Umbilical cord (tissue), 2 donors: ENCODE results near the gene OSGEPL1. TPM values are rescaled to one million over a fixed set of nuclear protein-coding genes. Genes with fewer than 3 reads are reported as not detected.
"Not testable (repeated sequence)": the region's sequence is repeated elsewhere in the genome, so short reads cannot be mapped to it uniquely, and the experiment has no call there.

ENCODE experiments used
- DNase-seq: peaks from one replicate; pipeline ENCODE4 v3.0.0-alpha.2; 2015; ENCODE audit warnings: low spot score
- total RNA-seq: library from RNA; depleted of rRNA; stranded (reverse); fragments of >200 nt; gene quantifications from one replicate; pipeline ENCODE4 v1.2.3, GENCODE V29; 2014; ENCODE audit warnings: low replicate concordance; ENCODE audit not compliant: insufficient read depth

OSGEPL1 gene
- 20.5 TPM for total RNA-seq

- DNase-seq = peak; percentile 97
Observed at GRCh38 chr2:189762551-189763298, at the start of gene OSGEPL1. Gene OSGEPL1, minus strand, starts transcription at chr2:189762792. Its CDS starts 1,152 bp downstream, at chr2:189761640.

GRCh38 chr2:189803431-189803830 is 40.8 kb upstream of the OSGEPL1 start:
- no peak for DNase-seq

- no peak for DNase-seq
Observed at GRCh38 chr2:189802396-189802912, 39.9 kb upstream of the OSGEPL1 start.

- no peak for DNase-seq
Observed at GRCh38 chr2:189799531-189799930, 36.9 kb upstream of the OSGEPL1 start.

GRCh38 chr2:189799030-189799331 is 36.4 kb upstream of the OSGEPL1 start:
- no peak for DNase-seq

GRCh38 chr2:189798312-189799029 is 35.9 kb upstream of the OSGEPL1 start:
- DNase-seq = peak; percentile 27

- no peak for DNase-seq
Observed at GRCh38 chr2:189797902-189798301, 35.3 kb upstream of the OSGEPL1 start.

- no peak for DNase-seq
Observed at GRCh38 chr2:189794310-189794709, 31.7 kb upstream of the OSGEPL1 start.

- DNase-seq = no peak
Observed at GRCh38 chr2:189791338-189792042, 28.9 kb upstream of the OSGEPL1 start.

GRCh38 chr2:189783927-189784867 is 21.6 kb upstream of the OSGEPL1 start, which contains the start of the genes ORMDL1 and PMS1:
Gene ORMDL1, minus strand, starts transcription at chr2:189784339. Its CDS starts 1,744 bp downstream, at chr2:189782595.
Gene PMS1, plus strand, starts transcription at chr2:189784450. Its CDS starts 7,360 bp downstream, at chr2:189791810.
- peak; percentile 98 for DNase-seq

GRCh38 chr2:189783451-189783926 is 20.9 kb upstream of the OSGEPL1 start:
- DNase-seq = peak; percentile 55

- no peak for DNase-seq
Observed at GRCh38 chr2:189782221-189782671, 19.7 kb upstream of the OSGEPL1 start.

- DNase-seq = peak; percentile 21
Observed at GRCh38 chr2:189772212-189772611, 9.6 kb upstream of the OSGEPL1 start.

- no peak for DNase-seq
Observed at GRCh38 chr2:189770590-189771322, 8.2 kb upstream of the OSGEPL1 start.

- peak; percentile 40 for DNase-seq
Observed at GRCh38 chr2:189763908-189764661, 1.5 kb upstream of the OSGEPL1 start.

GRCh38 chr2:189762229-189762550 is 402 bp downstream of the OSGEPL1 start:
- DNase-seq = no peak

- not testable (repeated sequence) for DNase-seq
Observed at GRCh38 chr2:189760154-189760553, 2.4 kb downstream of the OSGEPL1 start.

- DNase-seq = no peak
Observed at GRCh38 chr2:189756311-189756952, 6.2 kb downstream of the OSGEPL1 start.
